ENCODE data around the gene ZC3H7B. TPM values are rescaled to one million over a fixed set of nuclear protein-coding genes. Genes with fewer than 3 reads are reported as not detected.

The ZC3H7B gene
- total RNA-seq, 2 donors from 2014 or later, result 24.5 to 33.3 TPM

- Histone ChIP-seq H3K36me3 (peaks cover 44% of the 10 kb centered on the region), H3K27ac (no peak overlapping the region), H3K4me1 (peaks cover 0 to 5% of the 10 kb centered on the region in 2 donors), H3K4me3 (no peak overlapping the region), H3K9me3 (no peaks in the 10 kb centered on the region), H3K27me3 (no peaks in the 10 kb centered on the region)
- no peak for DNase-seq (ENCODE audit: low spot score)
- no peak for TF ChIP-seq CTCF (IDR thresholded peaks at IDR 0.05)
These were observed 57.6 kb downstream of the ZC3H7B start for GRCh38 chr22:41358927-41359326.

GRCh38 chr22:41359376-41359775 is 58.1 kb downstream of the ZC3H7B start:
- Histone ChIP-seq H3K9me3 (no peaks in the 10 kb centered on the region), H3K27ac (no peak overlapping the region), H3K36me3 (peaks cover 39% of the 10 kb centered on the region), H3K4me1 (peaks cover 0 to 5% of the 10 kb centered on the region in 2 donors), H3K4me3 (no peak overlapping the region), H3K27me3 (no peaks in the 10 kb centered on the region)
- TF ChIP-seq CTCF (IDR thresholded peaks at IDR 0.05), result no peak
- no peak for DNase-seq (ENCODE audit: low spot score)

- H3K9me3 ChIP-seq, result no peaks in the 10 kb centered on the region
- TF ChIP-seq CTCF (IDR thresholded peaks at IDR 0.05), result no peak
- H3K36me3 ChIP-seq, result peaks cover 34% of the 10 kb centered on the region
- H3K4me1 ChIP-seq, result peaks cover 0 to 5% of the 10 kb centered on the region in 2 donors
- DNase-seq (ENCODE audit: low spot score), result no peak
- no peaks in the 10 kb centered on the region for H3K27me3 ChIP-seq
- H3K4me3 ChIP-seq, result no peak overlapping the region
- no peak overlapping the region for H3K27ac ChIP-seq
These were observed 58.8 kb downstream of the ZC3H7B start for GRCh38 chr22:41360126-41360525.

- H3K36me3 ChIP-seq, result peaks cover 17% of the 10 kb centered on the region
- peaks cover 0 to 12% of the 10 kb centered on the region in 2 donors for H3K4me1 ChIP-seq
- no peak for TF ChIP-seq CTCF (IDR thresholded peaks at IDR 0.05)
These were observed 60.5 kb downstream of the ZC3H7B start for GRCh38 chr22:41361716-41362310.

GRCh38 chr22:41362615-41363014 is 61.3 kb downstream of the ZC3H7B start:
- Histone ChIP-seq H3K27me3 (no peaks in the 10 kb centered on the region), H3K27ac (no peak overlapping the region), H3K36me3 (peaks cover 9% of the 10 kb centered on the region), H3K9me3 (no peaks in the 10 kb centered on the region), H3K4me3 (no peak overlapping the region), H3K4me1 (peaks cover 0 to 19% of the 10 kb centered on the region in 2 donors)
- DNase-seq (ENCODE audit: low spot score), result no peak
- TF ChIP-seq CTCF (IDR thresholded peaks at IDR 0.05), result no peak

More at GRCh38 chr22:41361716-41362310, 60.5 kb downstream of the ZC3H7B start:
- H3K4me3 ChIP-seq, result no peak overlapping the region
- DNase-seq (ENCODE audit: low spot score), result no peak
- H3K27ac ChIP-seq, result no peak overlapping the region
- no peaks in the 10 kb centered on the region for H3K9me3 ChIP-seq
- H3K27me3 ChIP-seq, result no peaks in the 10 kb centered on the region

GRCh38 chr22:41364233-41364632 is 62.9 kb downstream of the ZC3H7B start:
- no peak overlapping the region for H3K27ac ChIP-seq
- H3K4me1 ChIP-seq, result peaks cover 0 to 35% of the 10 kb centered on the region in 2 donors
- no peaks in the 10 kb centered on the region for H3K9me3 ChIP-seq
- DNase-seq (ENCODE audit: low spot score), result no peak
- no peaks in the 10 kb centered on the region for H3K27me3 ChIP-seq
- no peaks in the 10 kb centered on the region for H3K36me3 ChIP-seq
- TF ChIP-seq CTCF (IDR thresholded peaks at IDR 0.05), result no peak
- no peak overlapping the region for H3K4me3 ChIP-seq

Measured in right atrium auricular region (tissue), 2 donors.